GM23338 (cell line): ENCODE results near the gene ITGB1BP1. TPM values are rescaled to one million over a fixed set of nuclear protein-coding genes. Genes with fewer than 3 reads are reported as not detected.

Experiments used
- ATAC-seq: fragments of 200-7000 bp; cut with Tn5 transposase; 3 replicates; pipeline ENCODE4 v1.9.1; 2020
- DNase-seq: peaks from one replicate; pipeline ENCODE4 v3.0.0-alpha.2; 2015; ENCODE audit warnings: low spot score
- H2AFZ ChIP-seq: fragments of 200-600 bp; sonication (generic); 2 replicates; pipeline ENCODE4 v1.8.0; 2016; ENCODE audit warnings: antibody characterized with exemption, mild to moderate bottlenecking, moderate library complexity
- H3F3A ChIP-seq: fragments of 200-600 bp; sonication (generic); replicated peaks from 2 replicates; pipeline ENCODE4 v1.8.0; 2017; ENCODE audit warnings: antibody characterized with exemption, mixed run types, low read depth
- H3K27ac ChIP-seq: fragments of 200-600 bp; sonication (generic); 2 replicates; pipeline ENCODE4 v1.6.1; 2016; ENCODE audit warnings: low read depth
- H3K27me3 ChIP-seq: fragments of 200-600 bp; sonication (generic); 2 replicates; pipeline ENCODE4 v1.8.0; 2016; ENCODE audit warnings: mild to moderate bottlenecking, mixed run types, moderate library complexity; ENCODE audit not compliant: insufficient read depth
- H3K36me3 ChIP-seq: fragments of 200-600 bp; sonication (generic); 2 replicates; pipeline ENCODE4 v1.8.0; 2016; ENCODE audit warnings: mild to moderate bottlenecking; ENCODE audit not compliant: insufficient read depth
- H3K4me1 ChIP-seq: fragments of 200-600 bp; sonication (generic); 2 replicates; pipeline ENCODE4 v1.8.0; 2016; ENCODE audit warnings: mild to moderate bottlenecking, moderate library complexity; ENCODE audit not compliant: insufficient read depth
- H3K4me2 ChIP-seq: fragments of 200-600 bp; sonication (generic); 2 replicates; pipeline ENCODE4 v1.7.1; 2017; ENCODE audit warnings: mixed run types
- H3K4me3 ChIP-seq: fragments of 200-600 bp; sonication (generic); 2 replicates; pipeline ENCODE4 v1.6.1; 2016; ENCODE audit warnings: mixed run types
- H3K79me2 ChIP-seq: fragments of 200-600 bp; sonication (generic); replicated peaks from 2 replicates; pipeline ENCODE4 v1.8.0; 2017; ENCODE audit warnings: mild to moderate bottlenecking; ENCODE audit not compliant: insufficient read depth
- H3K9me2 ChIP-seq: fragments of 200-600 bp; sonication (generic); 2 replicates; pipeline ENCODE4 v1.8.0; 2017; ENCODE audit not compliant: insufficient read depth
- H4K20me1 ChIP-seq: fragments of 200-600 bp; sonication (generic); replicated peaks from 2 replicates; pipeline ENCODE4 v1.8.0; 2017; ENCODE audit warnings: mild to moderate bottlenecking; ENCODE audit not compliant: insufficient read depth
- H3K27ac Mint-ChIP-seq: 2 replicates; pipeline ENCODE4 v1.8.0; 2020; ENCODE audit warnings: inconsistent platforms, mild to moderate bottlenecking, moderate library complexity, mixed read lengths
- H3K27me3 Mint-ChIP-seq: 3 replicates; pipeline ENCODE4 v1.8.0; 2022; ENCODE audit warnings: low read depth, mild to moderate bottlenecking, moderate library complexity, mixed read lengths, inconsistent platforms; ENCODE audit not compliant: insufficient read depth, poor library complexity
- H3K36me3 Mint-ChIP-seq: 3 replicates; pipeline ENCODE4 v1.8.0; 2021; ENCODE audit warnings: low read depth, mild to moderate bottlenecking, inconsistent platforms, moderate library complexity, mixed read lengths
- H3K4me1 Mint-ChIP-seq: 3 replicates; pipeline ENCODE4 v1.8.0; 2020; ENCODE audit warnings: mild to moderate bottlenecking, inconsistent platforms, mixed read lengths
- H3K4me3 Mint-ChIP-seq: 3 replicates; pipeline ENCODE4 v1.8.0; 2021; ENCODE audit warnings: moderate library complexity, mild to moderate bottlenecking, inconsistent platforms, mixed read lengths
- H3K9me3 Mint-ChIP-seq: 3 replicates; pipeline ENCODE4 v1.8.0; 2020; ENCODE audit warnings: moderate library complexity, mild to moderate bottlenecking, inconsistent platforms, mixed read lengths
- CREB1 ChIP-seq: fragments of 250-450 bp; sonication (Bioruptor Pico); IDR thresholded peaks from 2 replicates; pipeline ENCODE4 v1.5.0; 2020; ENCODE audit warnings: low read depth, mild to moderate bottlenecking, moderate library complexity
- EZH2 ChIP-seq: fragments of 200-600 bp; sonication (generic); IDR thresholded peaks from one replicate; pipeline ENCODE4 v1.8.0; 2017; ENCODE audit warnings: antibody characterized with exemption, mild to moderate bottlenecking, low read depth; ENCODE audit not compliant: unreplicated experiment
- EZH2phosphoT487 ChIP-seq: fragments of 200-600 bp; sonication (generic); IDR thresholded peaks from one replicate; pipeline ENCODE4 v1.8.1; 2018; ENCODE audit warnings: antibody characterized with exemption; ENCODE audit not compliant: unreplicated experiment
- JUNB ChIP-seq: IDR thresholded peaks from one replicate; pipeline ENCODE4 v1.6.1; 2016; ENCODE audit warnings: antibody characterized with exemption; ENCODE audit not compliant: unreplicated experiment
- NANOG ChIP-seq: IDR thresholded peaks from 2 replicates; pipeline ENCODE4 v1.6.1; 2016; ENCODE audit warnings: antibody characterized with exemption, borderline replicate concordance
- POLR2AphosphoS5 ChIP-seq: IDR thresholded peaks from 2 replicates; pipeline ENCODE4 v1.6.1; 2016; ENCODE audit warnings: antibody characterized with exemption, low read depth
- STAT1 ChIP-seq: IDR thresholded peaks from one replicate; pipeline ENCODE4 v1.6.1; 2016; ENCODE audit warnings: antibody characterized with exemption; ENCODE audit not compliant: unreplicated experiment
- ZNF114 ChIP-seq: fragments of 250-450 bp; sonication (Bioruptor Pico); IDR thresholded peaks from 2 replicates; pipeline ENCODE4 v1.5.0; 2020; ENCODE audit warnings: mild to moderate bottlenecking, moderate library complexity
- ZNF331 ChIP-seq: fragments of 250-450 bp; sonication (Bioruptor Pico); IDR thresholded peaks from 2 replicates; pipeline ENCODE4 v1.5.0; 2020; ENCODE audit warnings: low read depth, mild to moderate bottlenecking, moderate library complexity
- polyA plus RNA-seq: library from polyadenylated mRNA; unstranded; fragments of >200 nt; fragmentation: Nextera tagmentation; extraction: Ambion mirVana; gene quantifications from 2 replicates; pipeline ENCODE4 v1.2.1, GENCODE V29; 2016
- total RNA-seq: library from RNA; depleted of rRNA; stranded (reverse); fragments of >200 nt; shearing (Covaris generic); gene quantifications from 2 replicates; pipeline ENCODE4 v1.2.3, GENCODE V29; 2014
- TF ChIP-seq, protein P1 (sequence below): IDR thresholded peaks from 2 replicates; pipeline ENCODE4 v1.6.1; 2016; ENCODE audit warnings: antibody characterized with exemption
- TF ChIP-seq, protein P2 (sequence below): IDR thresholded peaks from one replicate; pipeline ENCODE4 v1.6.1; 2018; ENCODE audit warnings: antibody characterized with exemption; ENCODE audit not compliant: unreplicated experiment
- TF ChIP-seq, protein P3 (sequence below), 2 experiments: fragments of 200-600 bp in 1 of 2; sonication (generic) in 1 of 2; conservative IDR thresholded peaks; 2 replicates each; pipeline versions ENCODE4 v1.5.1 to v1.6.1; 2016 to 2017; ENCODE audit warnings: antibody characterized with exemption in 2 of 2, low read depth in 2 of 2, mild to moderate bottlenecking in 2 of 2, moderate library complexity in 1 of 2

ITGB1BP1 gene
- total and polyA plus RNA-seq, 2 experiments from 2014 or later, result 29.1 to 63.5 TPM

DNA sequence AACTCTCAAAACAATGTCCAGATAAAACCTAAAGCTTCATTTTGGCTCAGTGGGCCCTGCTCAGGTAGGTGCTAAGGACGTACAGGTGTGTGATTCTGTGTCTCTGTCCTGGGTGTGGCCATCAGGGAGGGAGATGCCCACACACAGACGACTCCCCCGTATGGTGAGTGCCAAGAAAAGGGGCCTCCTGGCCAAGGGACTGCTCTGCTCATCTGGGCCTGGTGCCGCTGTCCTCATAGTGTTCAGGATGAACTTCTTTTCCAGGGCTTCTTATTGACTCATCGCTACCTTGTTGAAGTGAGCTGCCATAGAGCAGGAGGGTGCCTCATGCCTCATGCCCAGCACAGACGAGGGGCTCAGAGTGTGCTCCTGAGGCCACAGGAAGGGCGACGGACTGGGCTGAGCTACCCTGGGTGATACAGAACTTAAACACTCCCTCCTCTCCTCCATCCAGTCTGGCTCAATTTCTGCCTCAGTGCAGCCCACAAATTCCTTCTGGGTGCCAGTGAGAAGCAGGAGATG, 57.8 kb downstream of the ITGB1BP1 start (continued):
- TF ChIP-seq, protein P1, sequence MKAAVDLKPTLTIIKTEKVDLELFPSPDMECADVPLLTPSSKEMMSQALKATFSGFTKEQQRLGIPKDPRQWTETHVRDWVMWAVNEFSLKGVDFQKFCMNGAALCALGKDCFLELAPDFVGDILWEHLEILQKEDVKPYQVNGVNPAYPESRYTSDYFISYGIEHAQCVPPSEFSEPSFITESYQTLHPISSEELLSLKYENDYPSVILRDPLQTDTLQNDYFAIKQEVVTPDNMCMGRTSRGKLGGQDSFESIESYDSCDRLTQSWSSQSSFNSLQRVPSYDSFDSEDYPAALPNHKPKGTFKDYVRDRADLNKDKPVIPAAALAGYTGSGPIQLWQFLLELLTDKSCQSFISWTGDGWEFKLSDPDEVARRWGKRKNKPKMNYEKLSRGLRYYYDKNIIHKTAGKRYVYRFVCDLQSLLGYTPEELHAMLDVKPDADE, result no peak
- TF ChIP-seq ZNF114 (no peak), EZH2 (no peak)

DNA sequence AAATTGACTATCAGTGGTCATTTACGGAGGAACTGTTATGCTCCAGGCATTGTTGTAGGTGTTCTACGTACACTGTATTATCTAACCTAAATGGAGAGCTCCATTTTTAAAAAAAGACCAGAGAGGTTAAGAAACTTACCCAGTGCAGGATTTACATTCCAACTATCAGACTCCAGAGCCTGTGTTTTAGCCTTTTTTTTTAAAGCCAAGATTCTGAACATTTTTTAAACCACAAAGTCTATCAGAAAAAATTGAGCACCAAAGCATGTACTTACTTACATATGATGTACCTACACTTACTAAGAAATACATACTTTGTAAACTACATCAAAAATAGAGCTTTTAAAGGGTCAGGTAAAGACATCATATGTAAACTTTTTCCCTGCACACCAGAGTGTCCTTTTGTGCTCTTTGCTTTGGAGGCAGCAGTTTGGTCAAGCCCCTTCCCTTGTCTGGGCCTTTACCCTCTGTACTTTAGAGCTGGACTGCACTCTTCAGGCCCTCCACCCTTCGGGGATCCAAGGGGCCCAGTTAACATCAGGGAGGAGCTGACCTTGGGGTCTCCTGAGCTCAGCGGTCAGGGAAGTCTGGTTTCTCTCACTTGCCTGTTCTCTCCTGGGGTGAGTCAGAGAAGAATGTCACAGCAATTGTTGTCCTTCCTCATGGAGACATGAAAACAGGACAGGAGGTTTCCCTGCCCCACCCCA, 58.4 kb downstream of the ITGB1BP1 start:
- no peak overlapping the region for H3K27ac Mint-ChIP-seq
- H3K36me3 ChIP-seq, result no peaks in the 10 kb centered on the region; the same call in 1 of the 2 replicates
- TF ChIP-seq NANOG (no peak), STAT1 (no peak), ZNF331 (CRISPR knock-in tag) (no peak), EZH2 (no peak), EZH2phosphoT487 (no peak), POLR2AphosphoS5 (no peak), JUNB (no peak), CREB1 (CRISPR knock-in tag) (no peak), ZNF114 (no peak)
- TF ChIP-seq, protein P2, sequence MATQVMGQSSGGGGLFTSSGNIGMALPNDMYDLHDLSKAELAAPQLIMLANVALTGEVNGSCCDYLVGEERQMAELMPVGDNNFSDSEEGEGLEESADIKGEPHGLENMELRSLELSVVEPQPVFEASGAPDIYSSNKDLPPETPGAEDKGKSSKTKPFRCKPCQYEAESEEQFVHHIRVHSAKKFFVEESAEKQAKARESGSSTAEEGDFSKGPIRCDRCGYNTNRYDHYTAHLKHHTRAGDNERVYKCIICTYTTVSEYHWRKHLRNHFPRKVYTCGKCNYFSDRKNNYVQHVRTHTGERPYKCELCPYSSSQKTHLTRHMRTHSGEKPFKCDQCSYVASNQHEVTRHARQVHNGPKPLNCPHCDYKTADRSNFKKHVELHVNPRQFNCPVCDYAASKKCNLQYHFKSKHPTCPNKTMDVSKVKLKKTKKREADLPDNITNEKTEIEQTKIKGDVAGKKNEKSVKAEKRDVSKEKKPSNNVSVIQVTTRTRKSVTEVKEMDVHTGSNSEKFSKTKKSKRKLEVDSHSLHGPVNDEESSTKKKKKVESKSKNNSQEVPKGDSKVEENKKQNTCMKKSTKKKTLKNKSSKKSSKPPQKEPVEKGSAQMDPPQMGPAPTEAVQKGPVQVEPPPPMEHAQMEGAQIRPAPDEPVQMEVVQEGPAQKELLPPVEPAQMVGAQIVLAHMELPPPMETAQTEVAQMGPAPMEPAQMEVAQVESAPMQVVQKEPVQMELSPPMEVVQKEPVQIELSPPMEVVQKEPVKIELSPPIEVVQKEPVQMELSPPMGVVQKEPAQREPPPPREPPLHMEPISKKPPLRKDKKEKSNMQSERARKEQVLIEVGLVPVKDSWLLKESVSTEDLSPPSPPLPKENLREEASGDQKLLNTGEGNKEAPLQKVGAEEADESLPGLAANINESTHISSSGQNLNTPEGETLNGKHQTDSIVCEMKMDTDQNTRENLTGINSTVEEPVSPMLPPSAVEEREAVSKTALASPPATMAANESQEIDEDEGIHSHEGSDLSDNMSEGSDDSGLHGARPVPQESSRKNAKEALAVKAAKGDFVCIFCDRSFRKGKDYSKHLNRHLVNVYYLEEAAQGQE, result no peak
- TF ChIP-seq, protein P1, result no peak
- TF ChIP-seq, protein P3, sequence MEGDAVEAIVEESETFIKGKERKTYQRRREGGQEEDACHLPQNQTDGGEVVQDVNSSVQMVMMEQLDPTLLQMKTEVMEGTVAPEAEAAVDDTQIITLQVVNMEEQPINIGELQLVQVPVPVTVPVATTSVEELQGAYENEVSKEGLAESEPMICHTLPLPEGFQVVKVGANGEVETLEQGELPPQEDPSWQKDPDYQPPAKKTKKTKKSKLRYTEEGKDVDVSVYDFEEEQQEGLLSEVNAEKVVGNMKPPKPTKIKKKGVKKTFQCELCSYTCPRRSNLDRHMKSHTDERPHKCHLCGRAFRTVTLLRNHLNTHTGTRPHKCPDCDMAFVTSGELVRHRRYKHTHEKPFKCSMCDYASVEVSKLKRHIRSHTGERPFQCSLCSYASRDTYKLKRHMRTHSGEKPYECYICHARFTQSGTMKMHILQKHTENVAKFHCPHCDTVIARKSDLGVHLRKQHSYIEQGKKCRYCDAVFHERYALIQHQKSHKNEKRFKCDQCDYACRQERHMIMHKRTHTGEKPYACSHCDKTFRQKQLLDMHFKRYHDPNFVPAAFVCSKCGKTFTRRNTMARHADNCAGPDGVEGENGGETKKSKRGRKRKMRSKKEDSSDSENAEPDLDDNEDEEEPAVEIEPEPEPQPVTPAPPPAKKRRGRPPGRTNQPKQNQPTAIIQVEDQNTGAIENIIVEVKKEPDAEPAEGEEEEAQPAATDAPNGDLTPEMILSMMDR (conservative IDR thresholded peaks at IDR 0.05; ENCODE audit: low read depth in 2 of 2), result no peak

More for the DNA sequence above, 58.4 kb downstream of the ITGB1BP1 start:
- Histone ChIP-seq H3K4me2 (no peak overlapping the region), H4K20me1 (no peaks in the 10 kb centered on the region), H3F3A (no peaks in the 10 kb centered on the region), H2AFZ (no peak overlapping the region), H3K4me1 (no peaks in the 10 kb centered on the region), H3K4me3 (no peak overlapping the region), H3K79me2 (no peaks in the 10 kb centered on the region), H3K27ac (no peak overlapping the region), H3K9me2 (no peaks in the 10 kb centered on the region), H3K27me3 (no peaks in the 10 kb centered on the region)
- H3K36me3 Mint-ChIP-seq, result peaks cover 25% of the 10 kb centered on the region; the same call in 2 of the 3 replicates
- peaks cover 3% of the 10 kb centered on the region for H3K27me3 Mint-ChIP-seq
- DNase-seq (no peak), ATAC-seq (no peak)
- no peak overlapping the region for H3K4me3 Mint-ChIP-seq
- no peaks in the 10 kb centered on the region for H3K9me3 Mint-ChIP-seq
- H3K4me1 Mint-ChIP-seq, result no peaks in the 10 kb centered on the region
